Breast epithelium (tissue), 3 donors: ENCODE results near the gene STIP1.

Experiments used
- CTCF ChIP-seq, 3 donors: fragments of 450-650 bp; IDR thresholded peaks; one replicate each; pipeline ENCODE4 v1.5.1; 2016 to 2017; ENCODE audit warnings: antibody characterized with exemption in 3 of 3, mild to moderate bottlenecking in 3 of 3, moderate library complexity in 3 of 3
- POLR2A ChIP-seq: fragments of 450-650 bp; IDR thresholded peaks from one replicate; pipeline ENCODE4 v1.6.1; 2016; ENCODE audit warnings: antibody characterized with exemption, mild to moderate bottlenecking, moderate library complexity

GRCh38 chr11:64249038-64249437 lies 63.1 kb downstream of the STIP1 start:
- TF ChIP-seq CTCF (IDR thresholded peaks at IDR 0.05), result no peak
- TF ChIP-seq POLR2A, result no peak
